Measurements from ENCODE around the gene WDTC1. TPM values are rescaled to one million over a fixed set of nuclear protein-coding genes. Genes with fewer than 3 reads are reported as not detected.
A peak's percentile ranks its signal among the peaks of the same experiment; 100 is the strongest.

The WDTC1 gene
- total RNA-seq, 4 donors from 2014 or later: 24.8 to 38.1 (median 27.1) TPM

GRCh38 chr1:27342778-27343638 is 108.6 kb downstream of the WDTC1 start:
- ATAC-seq (ENCODE audit: low FRiP score) (no peak), DNase-seq (ENCODE audit: low spot score) (no peak)
- TF ChIP-seq CTCF (IDR thresholded peaks at IDR 0.05): no peak

- TF ChIP-seq CTCF (IDR thresholded peaks at IDR 0.05): no peak
- DNase-seq (ENCODE audit: low spot score): no peak
- no peak for ATAC-seq (ENCODE audit: low FRiP score)
Observed at GRCh38 chr1:27343639-27344025, 109.2 kb downstream of the WDTC1 start.

- ATAC-seq (ENCODE audit: low FRiP score) (no peak), DNase-seq (ENCODE audit: low spot score) (no peak)
- TF ChIP-seq CTCF (IDR thresholded peaks at IDR 0.05): no peak
Observed at GRCh38 chr1:27345272-27345671, 110.8 kb downstream of the WDTC1 start.

GRCh38 chr1:27346357-27346756 is 111.9 kb downstream of the WDTC1 start:
- no peak for ATAC-seq (ENCODE audit: low FRiP score)
- no peak for TF ChIP-seq CTCF (IDR thresholded peaks at IDR 0.05)
- DNase-seq (ENCODE audit: low spot score): no peak

- TF ChIP-seq CTCF (IDR thresholded peaks at IDR 0.05): no peak
- no peak for DNase-seq (ENCODE audit: low spot score)
- no peak for ATAC-seq (ENCODE audit: low FRiP score)
Observed at GRCh38 chr1:27346991-27347624, 112.7 kb downstream of the WDTC1 start.

- DNase-seq (ENCODE audit: low spot score): no peak
- peak; percentile 51 for ATAC-seq (ENCODE audit: low FRiP score)
- no peak for TF ChIP-seq CTCF (IDR thresholded peaks at IDR 0.05)
Observed at GRCh38 chr1:27348861-27349783, 114.7 kb downstream of the WDTC1 start.
